Measurements from ENCODE around the gene MOGAT2.
"Not testable (repeated sequence)": the region's sequence is repeated elsewhere in the genome, so short reads cannot be mapped to it uniquely, and the experiment has no call there.

The MOGAT2 gene

GRCh38 chr11:75717608-75718418 lies at the start of gene MOGAT2:
Gene MOGAT2 (plus strand): TSS chr11:75717838. CDS start chr11:75717889, 51 bp downstream.
- no peaks in the 10 kb centered on the region for H3K9me3 ChIP-seq (ENCODE audit: control insufficient read depth, low read depth, low read length)
- H3K9ac ChIP-seq (ENCODE audit: low read length): no peak within 1 kb of the TSS
- no peak within 1 kb of the TSS for H3K27ac ChIP-seq (ENCODE audit: low read length)
- H3K27me3 ChIP-seq (ENCODE audit: control insufficient read depth, insufficient read depth, low read length): peaks cover 39% of the 10 kb centered on the region
- peaks cover 3% of the 10 kb centered on the region for H3K4me1 ChIP-seq (ENCODE audit: control insufficient read depth, low read depth, low read length)
- H3K4me3 ChIP-seq (ENCODE audit: low read length): no peak within 1 kb of the TSS
- H3K36me3 ChIP-seq (ENCODE audit: control insufficient read depth, low read depth, low read length): no peaks in the 10 kb centered on the region

- Histone ChIP-seq H3K27ac (ENCODE audit: low read length) (no peak within 1 kb of the TSS), H3K36me3 (ENCODE audit: control insufficient read depth, low read depth, low read length) (no peaks in the 10 kb centered on the region), H3K4me1 (ENCODE audit: control insufficient read depth, low read depth, low read length) (peaks cover 20% of the 10 kb centered on the region), H3K9me3 (ENCODE audit: control insufficient read depth, low read depth, low read length) (no peaks in the 10 kb centered on the region), H3K27me3 (ENCODE audit: control insufficient read depth, insufficient read depth, low read length) (peaks cover 82% of the 10 kb centered on the region), H3K9ac (ENCODE audit: low read length) (no peak within 1 kb of the TSS), H3K4me3 (ENCODE audit: low read length) (peak within 1 kb of the TSS; percentile 53)
These were observed 49.0 kb upstream of the MOGAT2 start, which contains the start of gene MAP6 for GRCh38 chr11:75668451-75669297. Gene MAP6 (minus strand): TSS chr11:75669038. CDS start chr11:75668369, 669 bp downstream.

GRCh38 chr11:75673977-75674582 lies 43.6 kb upstream of the MOGAT2 start:
- no peak overlapping the region for H3K9ac ChIP-seq (ENCODE audit: low read length)
- no peaks in the 10 kb centered on the region for H3K4me1 ChIP-seq (ENCODE audit: control insufficient read depth, low read depth, low read length)
- H3K27ac ChIP-seq (ENCODE audit: low read length): no peak overlapping the region
- no peaks in the 10 kb centered on the region for H3K9me3 ChIP-seq (ENCODE audit: control insufficient read depth, low read depth, low read length)
- H3K27me3 ChIP-seq (ENCODE audit: control insufficient read depth, insufficient read depth, low read length): peaks cover 34% of the 10 kb centered on the region
- H3K36me3 ChIP-seq (ENCODE audit: control insufficient read depth, low read depth, low read length): no peaks in the 10 kb centered on the region
- H3K4me3 ChIP-seq (ENCODE audit: low read length): no peak overlapping the region

- Histone ChIP-seq H3K4me1 (ENCODE audit: control insufficient read depth, low read depth, low read length) (no peaks in the 10 kb centered on the region), H3K27ac (ENCODE audit: low read length) (no peak overlapping the region), H3K36me3 (ENCODE audit: control insufficient read depth, low read depth, low read length) (no peaks in the 10 kb centered on the region), H3K9me3 (ENCODE audit: control insufficient read depth, low read depth, low read length) (no peaks in the 10 kb centered on the region), H3K9ac (ENCODE audit: low read length) (no peak overlapping the region), H3K4me3 (ENCODE audit: low read length) (no peak overlapping the region), H3K27me3 (ENCODE audit: control insufficient read depth, insufficient read depth, low read length) (peaks cover 2% of the 10 kb centered on the region)
These were observed 40.4 kb upstream of the MOGAT2 start for GRCh38 chr11:75677275-75677674.

- Histone ChIP-seq H3K9me3 (ENCODE audit: control insufficient read depth, low read depth, low read length) (no peaks in the 10 kb centered on the region), H3K27me3 (ENCODE audit: control insufficient read depth, insufficient read depth, low read length) (no peaks in the 10 kb centered on the region)
These were observed 39.7 kb upstream of the MOGAT2 start for GRCh38 chr11:75677909-75678308.

GRCh38 chr11:75678620-75679259 lies 38.9 kb upstream of the MOGAT2 start:
- Histone ChIP-seq H3K9ac (ENCODE audit: low read length) (no peak overlapping the region), H3K4me3 (ENCODE audit: low read length) (no peak overlapping the region), H3K27ac (ENCODE audit: low read length) (no peak overlapping the region), H3K9me3 (ENCODE audit: control insufficient read depth, low read depth, low read length) (no peaks in the 10 kb centered on the region), H3K36me3 (ENCODE audit: control insufficient read depth, low read depth, low read length) (no peaks in the 10 kb centered on the region), H3K4me1 (ENCODE audit: control insufficient read depth, low read depth, low read length) (no peaks in the 10 kb centered on the region), H3K27me3 (ENCODE audit: control insufficient read depth, insufficient read depth, low read length) (no peaks in the 10 kb centered on the region)

More at GRCh38 chr11:75677909-75678308, 39.7 kb upstream of the MOGAT2 start:
- Histone ChIP-seq H3K27ac (ENCODE audit: low read length) (no peak overlapping the region), H3K4me3 (ENCODE audit: low read length) (no peak overlapping the region), H3K36me3 (ENCODE audit: control insufficient read depth, low read depth, low read length) (no peaks in the 10 kb centered on the region), H3K4me1 (ENCODE audit: control insufficient read depth, low read depth, low read length) (no peaks in the 10 kb centered on the region), H3K9ac (ENCODE audit: low read length) (no peak overlapping the region)

GRCh38 chr11:75679566-75679965 lies 38.1 kb upstream of the MOGAT2 start:
- H3K27ac ChIP-seq (ENCODE audit: low read length): no peak overlapping the region
- H3K27me3 ChIP-seq (ENCODE audit: control insufficient read depth, insufficient read depth, low read length): no peaks in the 10 kb centered on the region
- H3K9ac ChIP-seq (ENCODE audit: low read length): no peak overlapping the region
- H3K4me3 ChIP-seq (ENCODE audit: low read length): no peak overlapping the region
- no peaks in the 10 kb centered on the region for H3K4me1 ChIP-seq (ENCODE audit: control insufficient read depth, low read depth, low read length)
- no peaks in the 10 kb centered on the region for H3K9me3 ChIP-seq (ENCODE audit: control insufficient read depth, low read depth, low read length)
- no peaks in the 10 kb centered on the region for H3K36me3 ChIP-seq (ENCODE audit: control insufficient read depth, low read depth, low read length)

- not testable (repeated sequence) for H3K27ac ChIP-seq (ENCODE audit: low read length); H3K27me3 ChIP-seq (ENCODE audit: control insufficient read depth, insufficient read depth, low read length); H3K36me3 ChIP-seq (ENCODE audit: control insufficient read depth, low read depth, low read length); H3K9me3 ChIP-seq (ENCODE audit: control insufficient read depth, low read depth, low read length); H3K4me3 ChIP-seq (ENCODE audit: low read length); H3K9ac ChIP-seq (ENCODE audit: low read length); H3K4me1 ChIP-seq (ENCODE audit: control insufficient read depth, low read depth, low read length)
These were observed 33.8 kb upstream of the MOGAT2 start for GRCh38 chr11:75683856-75684255.

GRCh38 chr11:75689863-75690609 lies 27.6 kb upstream of the MOGAT2 start:
- no peaks in the 10 kb centered on the region for H3K27me3 ChIP-seq (ENCODE audit: control insufficient read depth, insufficient read depth, low read length)
- H3K36me3 ChIP-seq (ENCODE audit: control insufficient read depth, low read depth, low read length): no peaks in the 10 kb centered on the region
- no peak overlapping the region for H3K9ac ChIP-seq (ENCODE audit: low read length)
- H3K4me3 ChIP-seq (ENCODE audit: low read length): no peak overlapping the region
- H3K9me3 ChIP-seq (ENCODE audit: control insufficient read depth, low read depth, low read length): no peaks in the 10 kb centered on the region
- H3K4me1 ChIP-seq (ENCODE audit: control insufficient read depth, low read depth, low read length): no peaks in the 10 kb centered on the region
- no peak overlapping the region for H3K27ac ChIP-seq (ENCODE audit: low read length)

GRCh38 chr11:75691804-75692203 lies 25.8 kb upstream of the MOGAT2 start:
- Histone ChIP-seq H3K27ac (ENCODE audit: low read length) (no peak overlapping the region), H3K4me1 (ENCODE audit: control insufficient read depth, low read depth, low read length) (no peaks in the 10 kb centered on the region), H3K9me3 (ENCODE audit: control insufficient read depth, low read depth, low read length) (no peaks in the 10 kb centered on the region), H3K9ac (ENCODE audit: low read length) (no peak overlapping the region), H3K36me3 (ENCODE audit: control insufficient read depth, low read depth, low read length) (no peaks in the 10 kb centered on the region), H3K4me3 (ENCODE audit: low read length) (no peak overlapping the region), H3K27me3 (ENCODE audit: control insufficient read depth, insufficient read depth, low read length) (no peaks in the 10 kb centered on the region)

All from iPS-18a (cell line).